Testis (tissue), 2 donors: Measurements from ENCODE around the gene MAST4.

Experiments
- POLR2A ChIP-seq: fragments of 450-650 bp; IDR thresholded peaks from one replicate; pipeline ENCODE4 v1.6.1; 2017; ENCODE audit warnings: antibody characterized with exemption, mild to moderate bottlenecking, moderate library complexity
- TF ChIP-seq, protein P1 (sequence below), 3 experiments: fragments of 450-650 bp in 2 of 3; fragments of 200-600 bp in 1 of 3; sonication (generic) in 1 of 3; IDR thresholded peaks; one replicate each; pipeline ENCODE4 v1.5.1; 2016 to 2019; ENCODE audit warnings: antibody characterized with exemption in 3 of 3, mild to moderate bottlenecking in 2 of 3, moderate library complexity in 1 of 3

DNA sequence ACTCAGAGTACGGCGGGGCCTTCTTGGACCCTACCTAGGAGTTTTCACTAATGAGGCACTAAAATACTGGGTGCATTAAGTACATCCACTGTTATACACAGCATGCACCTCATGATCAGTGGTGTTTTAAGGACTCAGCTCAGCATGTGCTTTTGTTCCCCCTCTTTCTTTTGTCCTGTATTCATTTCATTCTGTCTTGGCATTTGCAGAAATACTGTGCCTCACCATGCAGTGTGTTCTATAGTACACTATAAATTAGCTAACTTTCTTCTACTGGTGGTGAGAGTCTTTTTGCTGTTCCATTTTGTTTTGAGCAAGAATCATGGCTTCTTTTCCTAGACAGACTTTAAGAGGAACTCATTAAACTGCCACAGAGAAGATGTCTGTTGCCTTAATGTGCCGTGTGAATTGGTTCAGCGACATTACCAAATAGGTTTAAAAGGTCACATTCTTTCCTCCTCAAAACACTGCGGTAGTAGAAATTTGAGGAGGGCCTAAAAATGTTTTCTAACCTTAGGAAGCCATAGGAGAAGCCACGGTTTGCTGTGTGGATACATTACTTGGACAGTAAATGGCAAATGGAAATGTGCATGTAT is 276.6 kb downstream of the MAST4 start:
- no peak for TF ChIP-seq POLR2A
- TF ChIP-seq, protein P1, sequence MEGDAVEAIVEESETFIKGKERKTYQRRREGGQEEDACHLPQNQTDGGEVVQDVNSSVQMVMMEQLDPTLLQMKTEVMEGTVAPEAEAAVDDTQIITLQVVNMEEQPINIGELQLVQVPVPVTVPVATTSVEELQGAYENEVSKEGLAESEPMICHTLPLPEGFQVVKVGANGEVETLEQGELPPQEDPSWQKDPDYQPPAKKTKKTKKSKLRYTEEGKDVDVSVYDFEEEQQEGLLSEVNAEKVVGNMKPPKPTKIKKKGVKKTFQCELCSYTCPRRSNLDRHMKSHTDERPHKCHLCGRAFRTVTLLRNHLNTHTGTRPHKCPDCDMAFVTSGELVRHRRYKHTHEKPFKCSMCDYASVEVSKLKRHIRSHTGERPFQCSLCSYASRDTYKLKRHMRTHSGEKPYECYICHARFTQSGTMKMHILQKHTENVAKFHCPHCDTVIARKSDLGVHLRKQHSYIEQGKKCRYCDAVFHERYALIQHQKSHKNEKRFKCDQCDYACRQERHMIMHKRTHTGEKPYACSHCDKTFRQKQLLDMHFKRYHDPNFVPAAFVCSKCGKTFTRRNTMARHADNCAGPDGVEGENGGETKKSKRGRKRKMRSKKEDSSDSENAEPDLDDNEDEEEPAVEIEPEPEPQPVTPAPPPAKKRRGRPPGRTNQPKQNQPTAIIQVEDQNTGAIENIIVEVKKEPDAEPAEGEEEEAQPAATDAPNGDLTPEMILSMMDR (IDR thresholded peaks at IDR 0.05) = no peak
